Keratinocyte (primary cell): ENCODE results near the gene BOD1L1. TPM values are rescaled to one million over a fixed set of nuclear protein-coding genes. Genes with fewer than 3 reads are reported as not detected.

Experiments used
- DNase-seq: peaks from one replicate; pipeline ENCODE4 v3.0.0-alpha.2; 2011; ENCODE audit warnings: low read depth, missing footprints, low spot score
- FAIRE-seq: peaks from 2 replicates; lab custom pipeline; 2011; peaks lifted over from hg19 to GRCh38; lab: Jason Lieb, UNC
- H2AFZ ChIP-seq: 2 replicates; pipeline ENCODE4 v1.6.0; 2012; ENCODE audit warnings: low read length, control low read depth, inconsistent platforms; ENCODE audit not compliant: control insufficient read depth
- H3K27ac ChIP-seq: 2 replicates; pipeline ENCODE4 v1.5.1; 2011; ENCODE audit warnings: low read length; ENCODE audit not compliant: control insufficient read depth, insufficient read depth
- H3K27me3 ChIP-seq: 3 replicates; pipeline ENCODE4 v1.6.0; 2011; ENCODE audit warnings: low read length; ENCODE audit not compliant: control insufficient read depth, insufficient read depth; ENCODE audit errors: extremely low read depth
- H3K36me3 ChIP-seq, 2 experiments: 2 replicates in 1 of 2; 3 replicates in 1 of 2; pipeline ENCODE4 v1.5.1; 2011; ENCODE audit warnings: low read length in 2 of 2, mild to moderate bottlenecking in 1 of 2; ENCODE audit not compliant: control insufficient read depth in 2 of 2, insufficient read depth in 2 of 2; ENCODE audit errors: extremely low read depth in 1 of 2
- H3K4me1 ChIP-seq: 3 replicates; pipeline ENCODE4 v1.5.1; 2011; ENCODE audit warnings: low read length; ENCODE audit not compliant: control insufficient read depth, insufficient read depth; ENCODE audit errors: extremely low read depth
- H3K4me2 ChIP-seq: 3 replicates; pipeline ENCODE4 v1.6.0; 2011; ENCODE audit warnings: low read depth, low read length; ENCODE audit not compliant: control insufficient read depth, insufficient read depth; ENCODE audit errors: extremely low read depth
- H3K4me3 ChIP-seq, 3 experiments: fragments of 200-600 bp in 1 of 3; sonication (generic) in 1 of 3; 2 replicates in 2 of 3; 3 replicates in 1 of 3; pipeline ENCODE4 v1.5.1; 2011 to 2016; ENCODE audit warnings: low read length in 3 of 3, mild to moderate bottlenecking in 3 of 3, control low read depth in 2 of 3, inconsistent platforms in 1 of 3, low read depth in 1 of 3, mixed read lengths in 1 of 3, mixed run types in 1 of 3, moderate library complexity in 1 of 3; ENCODE audit not compliant: control insufficient read depth in 2 of 3, insufficient read depth in 2 of 3; ENCODE audit errors: extremely low read depth in 1 of 3
- H3K79me2 ChIP-seq: 2 replicates; pipeline ENCODE4 v1.6.0; 2012; ENCODE audit warnings: low read length; ENCODE audit not compliant: control insufficient read depth, insufficient read depth
- H3K9ac ChIP-seq: 3 replicates; pipeline ENCODE4 v1.6.0; 2011; ENCODE audit warnings: low read length; ENCODE audit not compliant: control insufficient read depth, insufficient read depth; ENCODE audit errors: extremely low read depth
- H3K9me1 ChIP-seq: 3 replicates; pipeline ENCODE4 v1.6.0; 2011; ENCODE audit warnings: low read length; ENCODE audit not compliant: control insufficient read depth, insufficient read depth; ENCODE audit errors: extremely low read depth
- H3K9me3 ChIP-seq: 2 replicates; pipeline ENCODE4 v1.5.1; 2012; ENCODE audit warnings: low read depth, low read length; ENCODE audit not compliant: control insufficient read depth
- H4K20me1 ChIP-seq: 3 replicates; pipeline ENCODE4 v1.6.0; 2011; ENCODE audit warnings: low read length; ENCODE audit not compliant: control insufficient read depth, insufficient read depth; ENCODE audit errors: extremely low read depth
- EZH2 ChIP-seq: IDR thresholded peaks from one replicate; pipeline ENCODE4 v1.6.1; 2012; ENCODE audit warnings: inconsistent platforms, mild to moderate bottlenecking, low read length, moderate library complexity
- dilution Hi-C: fragments of 300-500 bp; cut with MboI; formaldehyde crosslinking; loops from one replicate; pipeline ENCODE4 v1.7.0; 2020; ENCODE audit warnings: low sequenced_read_pairs; ENCODE audit not compliant: extremely low pct_ligation_motif_present
- polyA plus RNA-seq, 5 experiments: library from polyadenylated mRNA; depleted of rRNA in 3 of 5; stranded (reverse) in 3 of 5; stranded (forward) in 1 of 5; unstranded in 1 of 5; fragments of >200 nt; gene quantifications; 1 replicate in 1 of 5; 2 replicates in 3 of 5; 3 replicates in 1 of 5; pipeline versions ENCODE4 v1.2.1 to v1.2.3, GENCODE V29; 2011 to 2012; ENCODE audit warnings: missing spikeins in 2 of 5, low read depth in 1 of 5, low replicate concordance in 1 of 5
- TF ChIP-seq, protein P1 (sequence below), 3 experiments: IDR thresholded peaks in 1 of 3; conservative IDR thresholded peaks in 1 of 3; optimal IDR thresholded peaks in 1 of 3; 2 replicates in 2 of 3; 3 replicates in 1 of 3; pipeline versions ENCODE3 to v1.5.1; 2011; ENCODE audit warnings: low read length in 3 of 3, mild to moderate bottlenecking in 3 of 3, moderate library complexity in 2 of 3, control low read depth in 1 of 3, inconsistent platforms in 1 of 3; ENCODE audit not compliant: insufficient read depth in 2 of 3; ENCODE audit errors: extremely low read depth in 1 of 3

The BOD1L1 gene
- polyA plus RNA-seq, 1 donor (not counting 4 experiments of a cell fraction or from before 2014, with no cell fraction given), result 20.6 TPM

GRCh38 chr4:13673167-13673566 lies 45.6 kb upstream of the BOD1L1 start:
- no peaks in the 10 kb centered on the region for H3K4me1 ChIP-seq
- H3K79me2 ChIP-seq, result no peaks in the 10 kb centered on the region
- H3K36me3 ChIP-seq, result no peaks in the 10 kb centered on the region
- no peaks in the 10 kb centered on the region for H4K20me1 ChIP-seq
- no peak overlapping the region for H3K27ac ChIP-seq
- no peaks in the 10 kb centered on the region for H3K9me3 ChIP-seq
- H3K9me1 ChIP-seq, result no peaks in the 10 kb centered on the region
- no peaks in the 10 kb centered on the region for H3K27me3 ChIP-seq
- dilution Hi-C loops, result no loop called here
- no peak overlapping the region for H2AFZ ChIP-seq
- no peak overlapping the region for H3K4me3 ChIP-seq
- no peak overlapping the region for H3K9ac ChIP-seq
- no peak overlapping the region for H3K4me2 ChIP-seq
- FAIRE-seq (no peak), DNase-seq (no peak)
- TF ChIP-seq, protein P1, sequence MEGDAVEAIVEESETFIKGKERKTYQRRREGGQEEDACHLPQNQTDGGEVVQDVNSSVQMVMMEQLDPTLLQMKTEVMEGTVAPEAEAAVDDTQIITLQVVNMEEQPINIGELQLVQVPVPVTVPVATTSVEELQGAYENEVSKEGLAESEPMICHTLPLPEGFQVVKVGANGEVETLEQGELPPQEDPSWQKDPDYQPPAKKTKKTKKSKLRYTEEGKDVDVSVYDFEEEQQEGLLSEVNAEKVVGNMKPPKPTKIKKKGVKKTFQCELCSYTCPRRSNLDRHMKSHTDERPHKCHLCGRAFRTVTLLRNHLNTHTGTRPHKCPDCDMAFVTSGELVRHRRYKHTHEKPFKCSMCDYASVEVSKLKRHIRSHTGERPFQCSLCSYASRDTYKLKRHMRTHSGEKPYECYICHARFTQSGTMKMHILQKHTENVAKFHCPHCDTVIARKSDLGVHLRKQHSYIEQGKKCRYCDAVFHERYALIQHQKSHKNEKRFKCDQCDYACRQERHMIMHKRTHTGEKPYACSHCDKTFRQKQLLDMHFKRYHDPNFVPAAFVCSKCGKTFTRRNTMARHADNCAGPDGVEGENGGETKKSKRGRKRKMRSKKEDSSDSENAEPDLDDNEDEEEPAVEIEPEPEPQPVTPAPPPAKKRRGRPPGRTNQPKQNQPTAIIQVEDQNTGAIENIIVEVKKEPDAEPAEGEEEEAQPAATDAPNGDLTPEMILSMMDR (optimal IDR thresholded peaks at IDR 0.05 in 1 of 3, IDR thresholded peaks at IDR 0.05 in 1 of 3, conservative IDR thresholded peaks at IDR 0.05 in 1 of 3; ENCODE audit: extremely low read depth in 1 of 3, insufficient read depth in 2 of 3, low read length in 3 of 3), result no peak
- TF ChIP-seq EZH2, result no peak

- no peak overlapping the region for H2AFZ ChIP-seq
- FAIRE-seq (no peak), DNase-seq (no peak)
- dilution Hi-C loops, result no loop called here
- H3K27me3 ChIP-seq, result no peaks in the 10 kb centered on the region
- TF ChIP-seq, protein P1 (optimal IDR thresholded peaks at IDR 0.05 in 1 of 3, IDR thresholded peaks at IDR 0.05 in 1 of 3, conservative IDR thresholded peaks at IDR 0.05 in 1 of 3; ENCODE audit: extremely low read depth in 1 of 3, insufficient read depth in 2 of 3, low read length in 3 of 3), result no peak
- TF ChIP-seq EZH2, result no peak
- H3K36me3 ChIP-seq, result no peaks in the 10 kb centered on the region
- H4K20me1 ChIP-seq, result no peaks in the 10 kb centered on the region
- H3K9me3 ChIP-seq, result no peaks in the 10 kb centered on the region
- H3K27ac ChIP-seq, result no peak overlapping the region
- H3K4me2 ChIP-seq, result no peak overlapping the region
- no peak overlapping the region for H3K9ac ChIP-seq
- H3K4me3 ChIP-seq, result no peak overlapping the region
- no peaks in the 10 kb centered on the region for H3K79me2 ChIP-seq
- no peaks in the 10 kb centered on the region for H3K9me1 ChIP-seq
- no peaks in the 10 kb centered on the region for H3K4me1 ChIP-seq
Measured at GRCh38 chr4:13670456-13671160, 43.1 kb upstream of the BOD1L1 start.
